Thoracic aorta (tissue), 2 donors: ENCODE data around the gene MAP2. TPM values are rescaled to one million over a fixed set of nuclear protein-coding genes. Genes with fewer than 3 reads are reported as not detected.

Experiments used
- ATAC-seq: fragments of 150-250 bp; one replicate; pipeline ENCODE4 v1.8.0; 2017; ENCODE audit warnings: low read depth; ENCODE audit not compliant: insufficient number of reproducible peaks, low FRiP score
- DNase-seq: peaks from one replicate; pipeline ENCODE4 v3.0.0-alpha.2; 2020; ENCODE audit warnings: low spot score
- H3K27ac ChIP-seq, 2 donors: fragments of 200-600 bp; sonication (generic); 1 replicate in 1 of 2; 2 replicates in 1 of 2; pipeline ENCODE4 v1.5.1; 2016; ENCODE audit warnings: mild to moderate bottlenecking in 2 of 2, moderate library complexity in 2 of 2
- H3K27me3 ChIP-seq: fragments of 200-600 bp; sonication (generic); replicated peaks from 2 replicates; pipeline ENCODE4 v1.6.0; 2016; ENCODE audit warnings: mild to moderate bottlenecking; ENCODE audit not compliant: insufficient read depth
- H3K36me3 ChIP-seq: fragments of 200-600 bp; sonication (generic); one replicate; pipeline ENCODE4 v1.5.1; 2016
- H3K4me1 ChIP-seq, 2 donors: fragments of 200-600 bp; sonication (generic); 1 replicate in 1 of 2; 2 replicates in 1 of 2; pipeline versions ENCODE4 v1.5.1 to v1.6.0; 2016; ENCODE audit warnings: low read depth in 2 of 2, mild to moderate bottlenecking in 1 of 2; ENCODE audit not compliant: control insufficient read depth in 1 of 2
- H3K4me3 ChIP-seq: fragments of 200-600 bp; sonication (generic); 2 replicates; pipeline ENCODE4 v1.5.1; 2016; ENCODE audit warnings: mild to moderate bottlenecking
- H3K9me3 ChIP-seq: fragments of 200-600 bp; sonication (generic); 2 replicates; pipeline ENCODE4 v1.5.1; 2016
- total RNA-seq, 2 donors: library from RNA; depleted of rRNA; stranded (reverse); fragments of >200 nt; gene quantifications; one replicate each; pipeline versions ENCODE4 v1.1.0 to v1.2.3, GENCODE V29; 2016
- TF ChIP-seq, protein P1 (sequence below): fragments of 200-600 bp; sonication (generic); IDR thresholded peaks from one replicate; pipeline ENCODE4 v1.5.1; 2019; ENCODE audit warnings: antibody characterized with exemption

MAP2 gene
- total RNA-seq, 2 donors from 2014 or later: 51.6 to 68.8 TPM

DNA sequence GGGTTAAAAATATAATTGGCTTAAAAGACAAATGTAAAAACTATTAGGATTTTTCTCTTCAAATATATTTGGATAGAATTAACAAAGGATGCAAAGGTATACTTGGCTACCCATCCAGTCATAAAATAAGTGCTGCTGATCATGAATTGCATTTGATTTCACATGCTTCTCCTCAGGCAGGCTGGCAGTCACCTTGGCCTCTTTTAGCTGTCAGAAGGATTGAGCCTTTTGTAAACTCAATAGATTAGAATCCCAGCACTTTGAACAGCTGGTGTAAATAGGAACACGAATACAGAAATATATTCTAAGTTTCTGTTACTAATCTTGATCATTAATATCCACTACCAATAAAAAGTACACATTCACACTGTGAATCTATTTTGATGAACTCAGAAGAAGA lies 178.4 kb downstream of the MAP2 start:
- H3K36me3 ChIP-seq: no peaks in the 10 kb centered on the region
- H3K9me3 ChIP-seq: no peaks in the 10 kb centered on the region
- DNase-seq (no peak), ATAC-seq (no peak)
- H3K27me3 ChIP-seq: no peaks in the 10 kb centered on the region
- no peak overlapping the region for H3K4me3 ChIP-seq
- peaks cover 17 to 20% of the 10 kb centered on the region in 2 donors for H3K4me1 ChIP-seq
- H3K27ac ChIP-seq: no peak overlapping the region
- TF ChIP-seq, protein P1, sequence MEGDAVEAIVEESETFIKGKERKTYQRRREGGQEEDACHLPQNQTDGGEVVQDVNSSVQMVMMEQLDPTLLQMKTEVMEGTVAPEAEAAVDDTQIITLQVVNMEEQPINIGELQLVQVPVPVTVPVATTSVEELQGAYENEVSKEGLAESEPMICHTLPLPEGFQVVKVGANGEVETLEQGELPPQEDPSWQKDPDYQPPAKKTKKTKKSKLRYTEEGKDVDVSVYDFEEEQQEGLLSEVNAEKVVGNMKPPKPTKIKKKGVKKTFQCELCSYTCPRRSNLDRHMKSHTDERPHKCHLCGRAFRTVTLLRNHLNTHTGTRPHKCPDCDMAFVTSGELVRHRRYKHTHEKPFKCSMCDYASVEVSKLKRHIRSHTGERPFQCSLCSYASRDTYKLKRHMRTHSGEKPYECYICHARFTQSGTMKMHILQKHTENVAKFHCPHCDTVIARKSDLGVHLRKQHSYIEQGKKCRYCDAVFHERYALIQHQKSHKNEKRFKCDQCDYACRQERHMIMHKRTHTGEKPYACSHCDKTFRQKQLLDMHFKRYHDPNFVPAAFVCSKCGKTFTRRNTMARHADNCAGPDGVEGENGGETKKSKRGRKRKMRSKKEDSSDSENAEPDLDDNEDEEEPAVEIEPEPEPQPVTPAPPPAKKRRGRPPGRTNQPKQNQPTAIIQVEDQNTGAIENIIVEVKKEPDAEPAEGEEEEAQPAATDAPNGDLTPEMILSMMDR: no peak

DNA sequence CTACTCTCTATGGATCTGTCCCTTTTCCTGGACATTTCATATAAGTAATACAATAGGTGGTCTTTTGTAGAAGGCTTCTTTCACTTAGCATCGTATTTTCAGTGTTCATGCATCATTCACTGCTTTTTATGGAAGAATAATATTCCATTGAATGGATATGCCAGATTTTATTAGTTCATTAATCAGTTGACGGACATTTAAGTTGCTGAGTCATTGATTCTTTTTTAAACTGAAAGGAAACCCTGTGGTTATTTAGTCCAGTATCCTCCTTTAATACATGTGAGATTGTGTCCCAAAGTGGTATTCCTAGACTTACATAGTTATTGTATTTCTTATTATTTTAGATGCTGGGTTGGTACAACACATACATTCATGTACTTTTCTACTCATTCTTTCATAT lies 185.7 kb downstream of the MAP2 start:
- no peaks in the 10 kb centered on the region for H3K9me3 ChIP-seq
- DNase-seq: no peak
- peaks cover 7 to 9% of the 10 kb centered on the region in 2 donors for H3K4me1 ChIP-seq
- no peak overlapping the region for H3K27ac ChIP-seq
- H3K27me3 ChIP-seq: no peaks in the 10 kb centered on the region
- H3K4me3 ChIP-seq: no peak overlapping the region
- TF ChIP-seq, protein P1: no peak
- H3K36me3 ChIP-seq: no peaks in the 10 kb centered on the region
- no peak for ATAC-seq

DNA sequence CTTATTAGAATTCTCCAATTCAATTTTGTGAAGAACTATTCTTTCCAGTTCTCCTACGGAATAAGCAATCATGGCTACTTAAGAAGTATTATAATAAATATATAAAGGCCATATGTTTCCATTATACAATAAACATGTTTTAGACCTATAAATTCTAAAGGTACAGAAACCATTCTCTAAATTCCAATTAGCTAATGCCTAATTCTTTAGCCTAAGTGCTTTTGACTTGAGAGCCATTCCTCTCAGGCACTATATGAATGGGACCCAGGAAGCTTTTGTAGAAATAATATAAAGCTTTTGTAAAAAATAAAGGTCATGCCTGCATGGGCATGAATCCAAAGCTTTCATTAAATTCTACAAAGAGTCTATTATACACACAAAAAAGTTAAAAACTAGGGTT lies 186.8 kb downstream of the MAP2 start:
- H3K27ac ChIP-seq: no peak overlapping the region
- H3K4me1 ChIP-seq: no peaks in the 10 kb centered on the region
- H3K4me3 ChIP-seq: no peak overlapping the region
- ATAC-seq (no peak), DNase-seq (no peak)
- no peaks in the 10 kb centered on the region for H3K27me3 ChIP-seq
- H3K9me3 ChIP-seq: no peaks in the 10 kb centered on the region
- no peaks in the 10 kb centered on the region for H3K36me3 ChIP-seq
- TF ChIP-seq, protein P1: no peak

DNA sequence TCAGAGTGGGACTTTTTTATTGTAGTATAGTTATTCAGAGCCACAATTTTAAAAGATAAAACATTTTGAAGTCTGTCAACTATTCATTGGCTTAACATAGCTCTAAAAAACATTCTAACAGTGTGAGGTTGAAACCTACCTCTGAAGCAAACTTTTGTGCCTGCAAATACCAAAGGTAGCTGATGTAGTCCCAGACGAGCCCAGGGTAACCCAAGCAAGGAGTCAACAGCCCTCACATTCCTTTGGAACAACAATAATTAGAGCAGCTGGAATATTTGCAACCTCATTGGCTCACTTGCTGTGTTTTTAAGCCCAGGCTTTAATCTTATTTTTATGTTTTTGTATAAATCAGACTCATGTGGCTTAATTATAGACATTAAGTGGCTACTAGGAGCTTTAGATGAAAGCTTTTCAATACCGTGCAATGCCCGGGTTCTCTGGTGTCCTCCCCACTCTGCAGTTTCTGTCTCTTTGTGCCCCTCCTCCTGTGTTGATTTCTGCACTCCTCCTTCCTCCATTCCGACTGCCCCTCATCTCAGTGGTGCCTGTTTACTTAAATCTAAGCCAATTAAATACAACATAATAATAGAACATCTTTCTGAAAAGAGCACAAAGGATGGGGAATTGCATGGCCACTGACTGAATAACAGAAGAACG lies 189.9 kb downstream of the MAP2 start:
- ATAC-seq: no peak

DNA sequence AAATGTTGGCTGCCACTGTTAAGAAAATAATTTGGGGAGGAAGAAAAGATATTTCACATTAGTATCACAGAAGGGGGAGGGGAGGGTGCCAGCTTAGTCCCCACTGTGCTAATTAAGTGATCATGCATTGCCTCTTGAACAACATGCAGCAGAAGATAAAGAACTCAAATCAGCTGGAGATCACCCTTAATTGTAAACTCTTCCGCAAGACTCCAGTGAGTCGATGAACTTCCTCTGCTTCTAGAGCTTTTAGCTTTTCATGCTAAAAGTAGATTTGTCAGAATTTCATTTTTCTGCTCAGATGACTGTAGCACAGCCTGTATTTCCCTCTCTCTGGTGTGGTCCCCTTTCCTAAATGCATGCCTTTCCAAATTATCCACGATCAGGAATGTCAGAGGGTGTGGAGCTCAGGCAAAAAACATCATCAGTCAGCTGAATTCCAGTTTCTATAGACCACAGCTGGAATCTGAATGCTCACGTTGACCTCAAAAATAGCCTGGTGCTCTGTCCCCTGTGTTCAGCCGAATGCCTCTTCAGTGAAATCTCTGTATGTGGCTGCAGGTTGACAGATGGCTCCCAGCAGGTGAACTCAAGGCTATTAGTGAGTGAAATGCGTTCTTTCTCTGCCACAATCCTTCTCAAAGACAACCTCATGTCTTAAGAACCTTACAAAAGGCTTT lies 191.0 kb downstream of the MAP2 start:
- H3K27me3 ChIP-seq: no peaks in the 10 kb centered on the region
- no peak overlapping the region for H3K4me3 ChIP-seq
- TF ChIP-seq, protein P1: no peak
- ATAC-seq (no peak), DNase-seq (no peak)
- H3K4me1 ChIP-seq: no peaks in the 10 kb centered on the region
- no peaks in the 10 kb centered on the region for H3K9me3 ChIP-seq
- no peaks in the 10 kb centered on the region for H3K36me3 ChIP-seq
- H3K27ac ChIP-seq: no peak overlapping the region

More for the DNA sequence above, 189.9 kb downstream of the MAP2 start:
- Histone ChIP-seq H3K27me3 (no peaks in the 10 kb centered on the region), H3K4me1 (no peaks in the 10 kb centered on the region), H3K36me3 (no peaks in the 10 kb centered on the region), H3K9me3 (no peaks in the 10 kb centered on the region), H3K4me3 (no peak overlapping the region), H3K27ac (no peak overlapping the region)
- DNase-seq: no peak
- TF ChIP-seq, protein P1: no peak
